Kidney epithelial cell (primary cell): ENCODE results near the gene UTS2B. TPM values are rescaled to one million over a fixed set of nuclear protein-coding genes. Genes with fewer than 3 reads are reported as not detected.

Experiments
- DNase-seq: peaks from one replicate; pipeline ENCODE4 v3.0.0-alpha.2; 2010; ENCODE audit warnings: low read depth
- H3K27me3 ChIP-seq: 2 replicates; pipeline ENCODE4 v1.6.0; 2011; ENCODE audit warnings: low read length; ENCODE audit not compliant: control insufficient read depth, insufficient read depth
- H3K36me3 ChIP-seq: 2 replicates; pipeline ENCODE4 v1.5.1; 2011; ENCODE audit warnings: low read length; ENCODE audit not compliant: control insufficient read depth, insufficient read depth
- H3K4me3 ChIP-seq: 2 replicates; pipeline ENCODE4 v1.5.1; 2011; ENCODE audit warnings: low read depth, mild to moderate bottlenecking, control low read depth, low read length
- CTCF ChIP-seq: IDR thresholded peaks from 2 replicates; pipeline ENCODE4 v1.5.1; 2011; ENCODE audit warnings: mild to moderate bottlenecking, moderate library complexity, low read length, control low read depth, inconsistent platforms; ENCODE audit not compliant: insufficient read depth, poor library complexity, severe bottlenecking
- total RNA-seq: library from RNA; depleted of rRNA; stranded (reverse); fragments of >200 nt; gene quantifications from 2 replicates; pipeline ENCODE4 v1.2.3, GENCODE V29; 2015

UTS2B gene
- total RNA-seq, 1 donor from 2014 or later = 0.46 TPM

- Histone ChIP-seq H3K27me3 (no peaks in the 10 kb centered on the region), H3K4me3 (no peak overlapping the region), H3K36me3 (no peaks in the 10 kb centered on the region)
- DNase-seq = no peak
- no peak for TF ChIP-seq CTCF
Observed at GRCh38 chr3:191303596-191303995, 26.7 kb downstream of the UTS2B start.

- no peak for DNase-seq
- Histone ChIP-seq H3K27me3 (no peaks in the 10 kb centered on the region), H3K36me3 (no peaks in the 10 kb centered on the region), H3K4me3 (no peak overlapping the region)
- no peak for TF ChIP-seq CTCF
Observed at GRCh38 chr3:191302451-191302850, 27.9 kb downstream of the UTS2B start.

- DNase-seq = no peak
- Histone ChIP-seq H3K4me3 (no peak overlapping the region), H3K36me3 (no peaks in the 10 kb centered on the region), H3K27me3 (no peaks in the 10 kb centered on the region)
- no peak for TF ChIP-seq CTCF
Observed at GRCh38 chr3:191301782-191302411, 28.4 kb downstream of the UTS2B start.

GRCh38 chr3:191301017-191301416, 29.3 kb downstream of the UTS2B start:
- Histone ChIP-seq H3K4me3 (no peak overlapping the region), H3K36me3 (no peaks in the 10 kb centered on the region), H3K27me3 (no peaks in the 10 kb centered on the region)
- no peak for TF ChIP-seq CTCF
- DNase-seq = no peak

- Histone ChIP-seq H3K4me3 (no peak overlapping the region), H3K36me3 (no peaks in the 10 kb centered on the region), H3K27me3 (no peaks in the 10 kb centered on the region)
- TF ChIP-seq CTCF = no peak
- no peak for DNase-seq
Observed at GRCh38 chr3:191300422-191300821, 29.9 kb downstream of the UTS2B start.

- no peak for TF ChIP-seq CTCF
- Histone ChIP-seq H3K4me3 (no peak overlapping the region), H3K27me3 (no peaks in the 10 kb centered on the region), H3K36me3 (no peaks in the 10 kb centered on the region)
- DNase-seq = no peak
Observed at GRCh38 chr3:191298846-191299245, 31.5 kb downstream of the UTS2B start.
